Measurements from ENCODE around the gene NR3C2.
"Not testable (repeated sequence)": the region's sequence is repeated elsewhere in the genome, so short reads cannot be mapped to it uniquely, and the experiment has no call there.

The NR3C2 gene

GRCh38 chr4:148112231-148112982 lies 329.8 kb downstream of the NR3C2 start:
- DNase-seq (ENCODE audit: low read depth in 2 of 2) = no peak

DNA sequence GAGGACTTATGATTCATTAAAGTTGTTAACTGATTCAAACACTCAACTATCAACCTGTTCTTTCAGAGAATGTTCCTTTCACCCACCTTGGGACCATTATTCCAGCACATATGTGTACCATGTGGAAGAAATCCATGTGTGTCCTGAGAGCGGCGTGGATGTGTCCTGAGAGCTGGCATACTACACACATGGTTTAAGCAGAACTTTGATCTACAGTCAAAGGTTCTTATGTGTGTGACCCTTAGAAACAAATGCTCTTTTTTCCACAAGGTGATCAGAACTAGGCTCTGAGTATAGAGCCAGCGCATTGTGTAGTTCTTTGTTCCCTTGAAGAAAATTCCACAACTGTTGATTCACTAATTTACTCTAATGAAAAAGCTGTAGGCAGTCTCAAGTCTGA lies 332.0 kb downstream of the NR3C2 start:
- no peak for DNase-seq (ENCODE audit: low read depth in 2 of 2)

- DNase-seq (ENCODE audit: low read depth in 2 of 2) = no peak
These were observed 333.0 kb downstream of the NR3C2 start for GRCh38 chr4:148109216-148109615.

DNA sequence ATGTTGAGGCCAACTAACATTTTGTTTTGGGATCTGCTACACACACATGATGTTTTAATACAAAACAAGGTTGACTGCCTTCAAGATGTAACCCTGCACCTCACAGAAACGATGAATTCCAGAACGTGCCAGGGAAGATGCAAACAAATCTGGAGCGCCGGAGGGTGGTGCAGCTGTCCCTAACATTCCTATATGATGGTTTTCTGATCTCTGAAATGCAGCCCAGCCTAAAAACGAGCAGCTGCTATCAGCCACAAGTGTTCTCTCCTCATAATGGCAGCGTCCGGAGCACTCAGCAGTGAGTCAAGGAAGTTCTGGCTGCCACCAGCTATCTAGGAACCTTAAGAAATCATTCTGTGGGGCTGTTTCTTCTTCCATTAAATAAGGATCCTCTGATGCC lies 333.4 kb downstream of the NR3C2 start:
- no peak for DNase-seq (ENCODE audit: low read depth in 2 of 2)

- no peak for DNase-seq (ENCODE audit: low read depth in 2 of 2)
These were observed 338.4 kb downstream of the NR3C2 start for GRCh38 chr4:148103597-148104355.

- no peak for DNase-seq (ENCODE audit: low read depth in 2 of 2)
These were observed 340.4 kb downstream of the NR3C2 start for GRCh38 chr4:148101790-148102189.

DNA sequence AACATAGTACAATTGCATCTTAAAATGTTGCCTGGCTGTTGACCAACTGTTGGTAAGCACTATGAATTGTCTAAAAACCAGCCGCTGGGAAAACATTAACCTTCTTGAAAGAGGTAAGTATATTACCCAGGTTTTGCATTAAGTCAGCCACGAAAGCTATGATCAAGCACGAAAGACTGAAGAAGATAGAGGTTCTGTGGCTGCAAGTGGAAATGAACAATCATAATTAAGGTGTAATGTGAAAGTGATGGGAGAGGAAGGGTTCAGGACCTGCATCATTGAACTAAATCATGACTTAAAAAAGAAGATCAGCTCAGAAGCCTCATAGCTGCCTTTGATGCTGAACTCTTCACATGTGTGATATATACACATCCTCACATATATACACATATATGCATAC lies 341.0 kb downstream of the NR3C2 start:
- DNase-seq (ENCODE audit: low read depth in 2 of 2) = no peak

GRCh38 chr4:148097801-148098200 lies 344.4 kb downstream of the NR3C2 start:
- no peak for DNase-seq (ENCODE audit: low read depth in 2 of 2)

- no peak for DNase-seq (ENCODE audit: low read depth in 2 of 2)
These were observed 346.8 kb downstream of the NR3C2 start for GRCh38 chr4:148095346-148095923.

DNA sequence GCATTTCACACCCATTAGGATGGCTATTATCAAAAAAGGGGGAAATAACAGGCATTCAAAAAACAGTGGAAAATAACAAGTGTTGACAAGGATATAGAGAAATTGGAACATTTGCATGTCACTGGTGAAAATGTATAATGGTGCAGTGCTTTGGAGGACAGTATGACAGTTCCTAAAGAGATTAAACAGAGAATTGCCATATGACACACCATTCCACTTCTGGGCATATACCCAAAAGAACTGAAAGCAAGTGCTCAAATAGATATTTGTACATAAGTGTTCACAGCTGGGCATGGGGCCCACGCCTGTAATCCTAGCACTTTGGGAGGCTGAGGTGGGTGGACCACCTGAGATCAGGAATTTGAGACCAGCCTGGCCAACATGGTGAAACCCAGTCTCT lies 348.1 kb downstream of the NR3C2 start:
- DNase-seq (ENCODE audit: low read depth in 2 of 2) = no peak

DNA sequence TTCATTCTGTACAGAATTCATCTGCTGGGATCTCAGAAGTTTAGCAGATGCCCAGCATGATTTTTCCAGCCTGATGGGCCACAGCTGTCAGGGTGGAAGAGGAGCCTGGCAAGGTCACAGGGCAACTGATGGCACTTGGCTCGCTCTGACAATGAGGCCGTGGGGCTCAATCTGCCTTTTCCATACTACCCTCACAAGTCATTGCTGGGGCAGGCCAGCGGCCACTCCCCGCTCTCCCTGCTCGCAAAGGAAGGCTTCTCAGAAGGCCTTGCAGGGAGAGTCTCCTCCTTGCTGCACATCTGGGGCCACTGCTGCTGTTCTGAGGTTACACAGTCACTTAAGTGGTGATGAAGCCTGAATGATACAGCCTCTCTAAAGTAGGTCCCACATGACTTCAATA lies 349.1 kb downstream of the NR3C2 start:
- DNase-seq (ENCODE audit: low read depth in 2 of 2) = no peak

DNA sequence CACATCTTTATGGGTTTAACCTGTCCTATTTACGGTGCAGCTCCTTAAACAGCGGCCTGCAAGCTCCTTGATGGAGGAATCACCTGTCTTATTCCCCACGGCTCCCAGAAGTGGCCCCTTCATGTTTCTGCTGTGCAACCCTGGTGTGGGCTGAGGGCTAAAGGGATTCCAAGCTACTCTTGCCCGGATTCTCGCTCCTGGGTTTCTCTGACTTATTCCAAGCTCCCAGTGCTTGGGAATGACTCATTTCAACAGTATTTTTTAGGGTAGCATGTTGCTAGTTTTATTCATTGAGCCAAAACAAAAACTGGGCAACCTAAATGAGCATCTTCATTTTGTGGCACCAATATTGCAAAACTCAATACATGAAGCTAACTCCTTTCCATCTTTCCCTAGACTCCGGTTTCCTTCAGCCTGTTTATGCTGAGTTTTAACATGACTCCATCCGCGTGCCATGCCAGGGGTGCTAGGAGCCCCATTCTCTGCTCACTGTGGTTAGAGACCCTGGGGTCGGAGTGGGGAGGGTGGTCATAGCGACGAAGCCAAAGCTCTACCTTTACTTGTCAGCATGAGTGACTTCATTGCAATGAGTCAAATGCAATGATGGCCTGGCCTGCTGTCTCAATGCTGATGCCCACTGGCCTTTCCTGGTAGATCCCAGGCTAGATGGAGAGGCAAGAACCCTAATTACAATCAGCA lies 349.7 kb downstream of the NR3C2 start:
- DNase-seq (ENCODE audit: low read depth in 2 of 2) = no peak

DNA sequence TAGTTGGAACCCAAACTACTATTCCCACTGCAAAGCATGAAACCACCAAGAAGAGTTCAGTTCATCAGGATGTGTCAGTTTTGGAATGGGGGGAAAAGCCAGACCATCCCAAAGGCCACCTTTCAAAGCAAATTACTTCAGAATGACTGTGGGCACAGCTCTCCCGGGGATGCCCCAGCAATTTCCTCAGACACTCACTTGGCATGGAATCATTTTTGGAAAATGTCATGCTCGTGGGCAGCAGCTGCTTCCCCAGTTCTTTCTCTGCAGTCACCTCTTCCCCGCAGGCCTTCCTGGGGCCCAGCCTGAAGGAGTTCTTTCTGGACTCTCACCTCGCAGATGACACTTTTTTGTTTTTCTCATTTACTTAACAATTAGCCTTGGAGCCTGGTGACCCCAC lies 350.3 kb downstream of the NR3C2 start:
- DNase-seq (ENCODE audit: low read depth in 2 of 2) = no peak

DNA sequence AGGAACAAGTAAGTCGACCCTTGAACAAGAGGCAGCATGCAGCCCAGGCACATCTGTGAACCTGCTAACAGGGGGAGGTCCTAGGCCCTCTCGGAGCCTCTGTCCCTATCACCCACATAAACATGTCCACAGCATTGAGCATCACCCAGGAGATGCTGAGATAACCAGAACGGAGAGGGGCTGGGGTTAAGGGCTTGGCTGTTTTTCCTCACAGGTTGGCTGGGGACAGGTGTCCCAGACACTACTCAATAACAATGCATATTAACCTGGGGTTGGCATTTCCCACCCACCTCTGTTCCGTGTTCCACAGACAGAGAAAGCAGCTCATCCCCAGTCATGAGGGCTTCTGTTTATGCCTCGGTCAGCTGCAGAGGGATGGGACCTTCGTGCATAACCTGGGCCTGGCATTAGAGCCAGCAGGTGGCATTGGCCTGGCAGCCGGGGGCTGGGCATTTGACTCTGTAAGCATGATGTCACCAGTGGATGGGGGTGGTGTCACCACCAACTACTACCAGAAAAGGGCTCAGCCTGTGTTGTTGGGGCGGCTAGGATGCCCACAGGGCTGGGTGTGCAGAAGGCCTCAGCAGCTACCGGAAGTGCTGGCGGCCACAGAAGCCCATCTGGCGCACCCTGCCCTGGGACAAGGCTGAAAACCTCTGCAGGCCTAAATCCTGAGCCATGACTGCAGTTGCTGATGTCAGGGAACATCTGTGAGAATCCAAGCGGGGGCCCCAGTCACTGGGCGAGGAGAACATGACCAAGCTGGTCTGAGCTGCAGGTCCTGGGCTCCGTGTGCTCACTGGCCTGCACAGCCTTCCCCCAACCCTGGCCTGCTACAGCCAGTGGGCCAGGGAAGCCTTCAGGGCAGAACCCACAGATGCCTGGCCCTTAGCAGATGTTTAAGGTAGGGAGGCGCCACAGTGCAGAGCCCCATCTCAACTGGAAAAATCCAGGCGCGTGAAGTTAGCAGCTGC lies 351.4 kb downstream of the NR3C2 start:
- no peak for DNase-seq (ENCODE audit: low read depth in 2 of 2)

GRCh38 chr4:148090029-148090428 lies 352.2 kb downstream of the NR3C2 start:
- no peak for DNase-seq (ENCODE audit: low read depth in 2 of 2)

GRCh38 chr4:148089624-148090023 lies 352.6 kb downstream of the NR3C2 start:
- no peak for DNase-seq (ENCODE audit: low read depth in 2 of 2)

GRCh38 chr4:148083073-148083472 lies 359.1 kb downstream of the NR3C2 start:
- DNase-seq (ENCODE audit: low read depth in 2 of 2) = not testable (repeated sequence)

DNA sequence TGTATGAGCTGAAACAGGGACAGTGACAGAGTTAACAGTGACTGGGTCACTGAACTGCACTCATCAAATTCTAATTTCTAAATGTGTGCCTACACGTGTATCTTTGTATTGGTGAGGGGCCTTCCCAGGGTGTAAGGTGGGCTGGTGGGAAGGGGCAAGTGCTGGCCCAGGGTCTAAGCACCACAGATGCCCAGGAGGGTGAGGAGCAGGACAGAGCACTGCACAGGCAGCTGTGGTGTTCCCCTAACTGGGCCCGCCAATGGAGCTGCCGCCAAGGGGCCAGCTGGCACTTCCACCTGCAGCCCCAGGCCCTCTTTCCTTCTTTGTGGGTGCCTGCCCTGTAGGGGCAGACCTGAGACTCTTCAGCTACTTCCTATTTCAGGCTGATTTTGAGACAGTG lies 360.5 kb downstream of the NR3C2 start:
- no peak for DNase-seq (ENCODE audit: low read depth in 2 of 2)

DNA sequence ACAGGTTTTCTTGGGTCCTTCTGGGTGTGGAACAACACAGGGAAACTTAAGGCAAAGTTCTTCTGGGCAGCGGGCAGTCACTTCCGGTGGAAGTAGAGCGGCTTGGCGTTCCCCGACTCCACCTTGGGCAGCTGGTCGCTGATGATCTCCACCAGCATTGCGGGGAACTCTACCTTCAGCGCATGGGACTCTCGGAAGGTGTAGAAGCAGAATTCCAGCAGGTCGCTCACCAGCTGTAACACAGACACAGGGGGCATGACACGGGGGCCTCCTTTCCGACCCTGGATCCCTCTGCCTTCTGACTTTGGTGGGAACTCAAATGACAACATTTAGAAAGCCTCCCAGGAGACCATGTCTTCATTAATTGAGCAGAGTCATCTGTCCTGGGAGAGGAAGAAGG lies 360.9 kb downstream of the NR3C2 start:
- DNase-seq (ENCODE audit: low read depth in 2 of 2) = no peak

- DNase-seq (ENCODE audit: low read depth in 2 of 2) = no peak
These were observed 362.3 kb downstream of the NR3C2 start for GRCh38 chr4:148079961-148080360.

DNA sequence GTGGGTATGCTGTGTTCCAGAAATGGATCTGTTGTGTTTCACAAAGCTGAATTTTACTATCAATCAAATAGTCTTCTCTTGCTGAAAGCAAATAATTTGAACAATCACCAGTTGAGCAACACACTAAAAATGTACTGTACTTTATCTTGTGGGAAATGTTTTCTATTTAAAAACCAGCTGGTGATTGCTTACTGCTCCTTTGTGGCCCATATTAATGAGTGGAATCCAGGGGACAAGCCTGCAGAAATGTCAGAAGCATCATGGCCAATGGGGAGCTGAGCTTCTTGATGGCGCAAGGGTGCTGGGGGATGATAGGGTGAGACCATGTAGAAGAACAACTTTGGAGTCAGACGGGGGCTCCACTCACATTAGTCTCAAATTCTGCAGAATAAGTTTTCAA lies 364.2 kb downstream of the NR3C2 start:
- no peak for DNase-seq (ENCODE audit: low read depth in 2 of 2)
